ENCODE measurements around the gene ZMPSTE24.

GRCh38 chr1:40281853-40282252 is 23.8 kb downstream of the ZMPSTE24 start:
- TF ChIP-seq, protein P1, sequence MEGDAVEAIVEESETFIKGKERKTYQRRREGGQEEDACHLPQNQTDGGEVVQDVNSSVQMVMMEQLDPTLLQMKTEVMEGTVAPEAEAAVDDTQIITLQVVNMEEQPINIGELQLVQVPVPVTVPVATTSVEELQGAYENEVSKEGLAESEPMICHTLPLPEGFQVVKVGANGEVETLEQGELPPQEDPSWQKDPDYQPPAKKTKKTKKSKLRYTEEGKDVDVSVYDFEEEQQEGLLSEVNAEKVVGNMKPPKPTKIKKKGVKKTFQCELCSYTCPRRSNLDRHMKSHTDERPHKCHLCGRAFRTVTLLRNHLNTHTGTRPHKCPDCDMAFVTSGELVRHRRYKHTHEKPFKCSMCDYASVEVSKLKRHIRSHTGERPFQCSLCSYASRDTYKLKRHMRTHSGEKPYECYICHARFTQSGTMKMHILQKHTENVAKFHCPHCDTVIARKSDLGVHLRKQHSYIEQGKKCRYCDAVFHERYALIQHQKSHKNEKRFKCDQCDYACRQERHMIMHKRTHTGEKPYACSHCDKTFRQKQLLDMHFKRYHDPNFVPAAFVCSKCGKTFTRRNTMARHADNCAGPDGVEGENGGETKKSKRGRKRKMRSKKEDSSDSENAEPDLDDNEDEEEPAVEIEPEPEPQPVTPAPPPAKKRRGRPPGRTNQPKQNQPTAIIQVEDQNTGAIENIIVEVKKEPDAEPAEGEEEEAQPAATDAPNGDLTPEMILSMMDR (IDR thresholded peaks at IDR 0.05) = no peak
- TF ChIP-seq POLR2A (IDR thresholded peaks at IDR 0.05) = no peak

Measured in ovary (tissue), 3 donors.